BJ (cell line): ENCODE results near the gene NRP2. TPM values are rescaled to one million over a fixed set of nuclear protein-coding genes. Genes with fewer than 3 reads are reported as not detected.
A peak's percentile ranks its signal among the peaks of the same experiment; 100 is the strongest.

ENCODE experiments used
- CTCF ChIA-PET: fragments of 350-600 bp; formaldehyde crosslinking; extraction: SDS; loops from one replicate; lab custom pipeline; 2021; ENCODE audit warnings: antibody characterized with exemption, inconsistent platforms; lab: Yijun Ruan, JAX
- POLR2A ChIA-PET: fragments of 300-600 bp; sonication (Branson Sonifier 250); formaldehyde crosslinking; extraction: SDS; loops from one replicate; lab custom pipeline; 2021; ENCODE audit warnings: antibody characterized with exemption; lab: Charles Lee
- DNase-seq: peaks from one replicate; pipeline ENCODE4 v3.0.0-alpha.2; 2011; ENCODE audit warnings: low read depth
- H3K27me3 ChIP-seq: 2 replicates; pipeline ENCODE4 v1.6.0; 2011; ENCODE audit warnings: low read length; ENCODE audit not compliant: control insufficient read depth, insufficient read depth
- H3K36me3 ChIP-seq: 2 replicates; pipeline ENCODE4 v1.5.1; 2011; ENCODE audit warnings: low read length; ENCODE audit not compliant: control insufficient read depth, insufficient read depth
- H3K4me3 ChIP-seq: 2 replicates; pipeline ENCODE4 v1.5.1; 2011; ENCODE audit warnings: low read depth, mild to moderate bottlenecking, control low read depth, low read length
- CTCF ChIP-seq: IDR thresholded peaks from 2 replicates; pipeline ENCODE4 v1.5.1; 2011; ENCODE audit warnings: low read depth, mild to moderate bottlenecking, control low read depth, inconsistent platforms, low read length, moderate library complexity; ENCODE audit not compliant: insufficient read depth
- polyA plus RNA-seq: library from polyadenylated mRNA; depleted of rRNA; stranded (reverse); fragments of >200 nt; gene quantifications from 2 replicates; pipeline ENCODE4 v1.2.3, GENCODE V29; 2011

The NRP2 gene
- polyA plus RNA-seq, 1 experiment = 19.7 TPM

- POLR2A ChIA-PET = interaction anchor here (0.6 kb wide), 2 partner anchors 24 to 1070 kb away, joined by 3 to 5 read pairs; no protein-coding TSS in a partner anchor
- CTCF ChIA-PET = interaction anchor here (0.5 to 1.6 kb wide), 4 partner anchors 14 to 49 kb away, joined by 3 to 6 read pairs (median 3); no protein-coding TSS in a partner anchor
Observed at GRCh38 chr2:205706769-205707381, 24.6 kb downstream of the NRP2 start.

GRCh38 chr2:205708231-205708631 lies 25.9 kb downstream of the NRP2 start:
- Histone ChIP-seq H3K36me3 (no peaks in the 10 kb centered on the region), H3K27me3 (no peaks in the 10 kb centered on the region), H3K4me3 (no peak overlapping the region)
- ChIA-PET CTCF (no interaction called here), POLR2A (no interaction called here)
- DNase-seq = no peak
- TF ChIP-seq CTCF = no peak

More at GRCh38 chr2:205706769-205707381, 24.6 kb downstream of the NRP2 start:
- Histone ChIP-seq H3K36me3 (no peaks in the 10 kb centered on the region), H3K4me3 (no peak overlapping the region), H3K27me3 (no peaks in the 10 kb centered on the region)
- no peak for TF ChIP-seq CTCF
- peak; percentile 41 for DNase-seq

GRCh38 chr2:205709319-205709718 lies 27.0 kb downstream of the NRP2 start:
- CTCF ChIA-PET = interaction anchor here (1.1 kb wide), 1 partner anchor 11 kb away, joined by 5 read pairs; no protein-coding TSS in a partner anchor
- TF ChIP-seq CTCF = no peak
- POLR2A ChIA-PET = no interaction called here

GRCh38 chr2:205712508-205712907 lies 30.2 kb downstream of the NRP2 start:
- H3K36me3 ChIP-seq = no peaks in the 10 kb centered on the region
- no peak for TF ChIP-seq CTCF
- no peaks in the 10 kb centered on the region for H3K27me3 ChIP-seq
- no peak for DNase-seq
- ChIA-PET CTCF (interaction anchor here (1.3 kb wide), 1 partner anchor 11 kb away, joined by 3 read pairs; no protein-coding TSS in a partner anchor), POLR2A (interaction anchor here (0.5 kb wide), 1 partner anchor 196 kb away, joined by 3 read pairs; no protein-coding TSS in a partner anchor)
- H3K4me3 ChIP-seq = no peak overlapping the region

More at GRCh38 chr2:205709319-205709718, 27.0 kb downstream of the NRP2 start:
- H3K4me3 ChIP-seq = no peak overlapping the region
- H3K27me3 ChIP-seq = no peaks in the 10 kb centered on the region
- DNase-seq = no peak
- no peaks in the 10 kb centered on the region for H3K36me3 ChIP-seq

GRCh38 chr2:205713086-205713485 lies 30.8 kb downstream of the NRP2 start:
- no peak for DNase-seq
- no peak overlapping the region for H3K4me3 ChIP-seq
- ChIA-PET CTCF (interaction anchor here (1.3 kb wide), 1 partner anchor 11 kb away, joined by 3 read pairs; no protein-coding TSS in a partner anchor), POLR2A (interaction anchor here (0.5 kb wide), 1 partner anchor 195 kb away, joined by 3 read pairs; no protein-coding TSS in a partner anchor)
- TF ChIP-seq CTCF = no peak
- H3K36me3 ChIP-seq = no peaks in the 10 kb centered on the region
- H3K27me3 ChIP-seq = no peaks in the 10 kb centered on the region
